ENCODE measurements around the gene RHOB. TPM values are rescaled to one million over a fixed set of nuclear protein-coding genes. Genes with fewer than 3 reads are reported as not detected.

The RHOB gene
- total RNA-seq, 1 donor from 2014 or later: 135 TPM

- Mint-ChIP-seq H3K27me3 (ENCODE audit: unreplicated experiment) (peaks cover 5% of the 10 kb centered on the region), H3K27ac (ENCODE audit: unreplicated experiment) (no peak overlapping the region), H3K9me3 (ENCODE audit: unreplicated experiment) (peaks cover 5% of the 10 kb centered on the region), H3K4me1 (ENCODE audit: low read depth, unreplicated experiment) (peaks cover 6% of the 10 kb centered on the region), H3K4me3 (ENCODE audit: unreplicated experiment) (no peak overlapping the region), H3K36me3 (ENCODE audit: unreplicated experiment) (peaks cover 8% of the 10 kb centered on the region)
- no peak for DNase-seq
- TF ChIP-seq, protein P1, sequence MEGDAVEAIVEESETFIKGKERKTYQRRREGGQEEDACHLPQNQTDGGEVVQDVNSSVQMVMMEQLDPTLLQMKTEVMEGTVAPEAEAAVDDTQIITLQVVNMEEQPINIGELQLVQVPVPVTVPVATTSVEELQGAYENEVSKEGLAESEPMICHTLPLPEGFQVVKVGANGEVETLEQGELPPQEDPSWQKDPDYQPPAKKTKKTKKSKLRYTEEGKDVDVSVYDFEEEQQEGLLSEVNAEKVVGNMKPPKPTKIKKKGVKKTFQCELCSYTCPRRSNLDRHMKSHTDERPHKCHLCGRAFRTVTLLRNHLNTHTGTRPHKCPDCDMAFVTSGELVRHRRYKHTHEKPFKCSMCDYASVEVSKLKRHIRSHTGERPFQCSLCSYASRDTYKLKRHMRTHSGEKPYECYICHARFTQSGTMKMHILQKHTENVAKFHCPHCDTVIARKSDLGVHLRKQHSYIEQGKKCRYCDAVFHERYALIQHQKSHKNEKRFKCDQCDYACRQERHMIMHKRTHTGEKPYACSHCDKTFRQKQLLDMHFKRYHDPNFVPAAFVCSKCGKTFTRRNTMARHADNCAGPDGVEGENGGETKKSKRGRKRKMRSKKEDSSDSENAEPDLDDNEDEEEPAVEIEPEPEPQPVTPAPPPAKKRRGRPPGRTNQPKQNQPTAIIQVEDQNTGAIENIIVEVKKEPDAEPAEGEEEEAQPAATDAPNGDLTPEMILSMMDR (IDR thresholded peaks at IDR 0.05; ENCODE audit: partially characterized antibody, unreplicated experiment): no peak
Observed at GRCh38 chr2:20476950-20477349, 30.1 kb downstream of the RHOB start.

- H3K9me3 Mint-ChIP-seq (ENCODE audit: unreplicated experiment): peaks cover 6% of the 10 kb centered on the region
- no peak overlapping the region for H3K4me3 Mint-ChIP-seq (ENCODE audit: unreplicated experiment)
- H3K27me3 Mint-ChIP-seq (ENCODE audit: unreplicated experiment): peaks cover 5% of the 10 kb centered on the region
- peaks cover 8% of the 10 kb centered on the region for H3K36me3 Mint-ChIP-seq (ENCODE audit: unreplicated experiment)
- DNase-seq: no peak
- no peak overlapping the region for H3K27ac Mint-ChIP-seq (ENCODE audit: unreplicated experiment)
- H3K4me1 Mint-ChIP-seq (ENCODE audit: low read depth, unreplicated experiment): peaks cover 6% of the 10 kb centered on the region
- TF ChIP-seq, protein P1 (IDR thresholded peaks at IDR 0.05; ENCODE audit: partially characterized antibody, unreplicated experiment): no peak
Observed at GRCh38 chr2:20478961-20479360, 32.1 kb downstream of the RHOB start.

- Mint-ChIP-seq H3K4me3 (ENCODE audit: unreplicated experiment) (no peak overlapping the region), H3K27me3 (ENCODE audit: unreplicated experiment) (peaks cover 6% of the 10 kb centered on the region), H3K4me1 (ENCODE audit: low read depth, unreplicated experiment) (no peaks in the 10 kb centered on the region), H3K27ac (ENCODE audit: unreplicated experiment) (no peak overlapping the region), H3K36me3 (ENCODE audit: unreplicated experiment) (peaks cover 8% of the 10 kb centered on the region), H3K9me3 (ENCODE audit: unreplicated experiment) (peaks cover 6% of the 10 kb centered on the region)
- TF ChIP-seq, protein P1 (IDR thresholded peaks at IDR 0.05; ENCODE audit: partially characterized antibody, unreplicated experiment): no peak
- DNase-seq: no peak
Observed at GRCh38 chr2:20479835-20480234, 33.0 kb downstream of the RHOB start.

DNA sequence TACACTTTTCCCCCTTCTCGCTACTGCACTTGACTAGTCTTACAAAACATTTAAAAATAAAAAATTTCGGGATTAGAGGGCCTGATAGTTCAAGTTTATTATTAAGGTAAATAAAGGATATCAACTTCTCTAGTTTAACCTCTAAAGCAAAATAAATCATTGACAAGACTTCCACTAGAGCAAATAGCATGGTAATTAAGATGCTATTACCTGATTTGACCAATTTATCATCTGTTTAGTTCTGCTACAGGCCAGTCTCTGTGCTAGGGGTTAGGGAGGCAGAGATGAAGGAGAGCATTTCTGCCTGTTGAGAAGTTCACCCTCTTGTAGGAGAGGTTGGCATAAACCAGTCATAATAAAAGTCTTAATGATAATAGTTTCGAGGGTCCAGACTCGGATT is 34.0 kb downstream of the RHOB start:
- Mint-ChIP-seq H3K4me3 (ENCODE audit: unreplicated experiment) (no peak overlapping the region), H3K4me1 (ENCODE audit: low read depth, unreplicated experiment) (no peaks in the 10 kb centered on the region), H3K27ac (ENCODE audit: unreplicated experiment) (no peak overlapping the region), H3K27me3 (ENCODE audit: unreplicated experiment) (peaks cover 9% of the 10 kb centered on the region), H3K9me3 (ENCODE audit: unreplicated experiment) (peaks cover 6% of the 10 kb centered on the region), H3K36me3 (ENCODE audit: unreplicated experiment) (peaks cover 8% of the 10 kb centered on the region)
- DNase-seq: no peak
- TF ChIP-seq, protein P1 (IDR thresholded peaks at IDR 0.05; ENCODE audit: partially characterized antibody, unreplicated experiment): no peak

GRCh38 chr2:20481798-20482405 is 35.0 kb downstream of the RHOB start:
- peaks cover 8% of the 10 kb centered on the region for H3K36me3 Mint-ChIP-seq (ENCODE audit: unreplicated experiment)
- no peaks in the 10 kb centered on the region for H3K4me1 Mint-ChIP-seq (ENCODE audit: low read depth, unreplicated experiment)
- no peak overlapping the region for H3K27ac Mint-ChIP-seq (ENCODE audit: unreplicated experiment)

More at GRCh38 chr2:20481798-20482405, 35.0 kb downstream of the RHOB start:
- no peak overlapping the region for H3K4me3 Mint-ChIP-seq (ENCODE audit: unreplicated experiment)
- H3K27me3 Mint-ChIP-seq (ENCODE audit: unreplicated experiment): peaks cover 7% of the 10 kb centered on the region
- TF ChIP-seq, protein P1 (IDR thresholded peaks at IDR 0.05; ENCODE audit: partially characterized antibody, unreplicated experiment): no peak
- DNase-seq: no peak
- H3K9me3 Mint-ChIP-seq (ENCODE audit: unreplicated experiment): peaks cover 6% of the 10 kb centered on the region
